SH-SY5Y (cell line): ENCODE results near the gene MCM6.

Experiments used
- GATA2 ChIP-seq: IDR thresholded peaks from 2 replicates; pipeline ENCODE4 v1.6.1; 2011; ENCODE audit warnings: mild to moderate bottlenecking, low read depth, low read length
- GATA3 ChIP-seq: IDR thresholded peaks from 2 replicates; pipeline ENCODE4 v1.6.1; 2011; ENCODE audit warnings: low read depth, mild to moderate bottlenecking, low read length, moderate library complexity

DNA sequence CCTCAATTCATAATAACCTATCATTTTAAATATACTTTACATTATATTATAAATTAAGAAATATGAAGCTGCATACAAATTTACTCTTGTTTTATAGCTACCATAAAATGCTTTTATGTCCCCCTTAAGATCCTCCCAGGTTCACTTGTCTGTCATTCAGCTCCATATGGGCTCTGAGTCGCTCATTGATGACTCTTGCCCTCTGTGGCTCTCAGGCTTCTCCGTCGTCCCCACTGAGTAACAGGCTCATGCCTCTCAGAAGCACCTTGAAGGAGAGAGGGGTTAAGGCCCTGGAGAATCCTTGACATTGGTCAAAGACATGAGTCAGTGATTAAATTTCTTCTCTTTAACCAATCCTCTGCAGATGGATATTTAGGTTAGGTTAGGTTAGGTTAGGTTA lies 6.2 kb upstream of the MCM6 start:
- TF ChIP-seq GATA2 (no peak), GATA3 (no peak)
